Erythroblast (primary cell): Measurements from ENCODE around the gene DNAH9.

Source experiments
- DNase-seq, 2 experiments: peaks; one replicate each; lab custom pipeline; 2025; lab: John Stamatoyannopoulos, UW
- GATA1 ChIP-seq: IDR thresholded peaks from 2 replicates; pipeline ENCODE4 v1.6.1; 2011; ENCODE audit warnings: low read depth, mild to moderate bottlenecking, control low read depth, low read length, moderate library complexity
- POLR2A ChIP-seq: IDR thresholded peaks from 2 replicates; pipeline ENCODE4 v1.6.1; 2011; ENCODE audit warnings: mild to moderate bottlenecking, low read length

The DNAH9 gene

GRCh38 chr17:11885051-11885450 lies 286.8 kb downstream of the DNAH9 start:
- no peak for DNase-seq
- no peak for TF ChIP-seq GATA1

GRCh38 chr17:11889266-11889665 lies 291.0 kb downstream of the DNAH9 start:
- no peak for DNase-seq
- no peak for TF ChIP-seq GATA1
- no peak for TF ChIP-seq POLR2A

- TF ChIP-seq GATA1 = no peak
- no peak for TF ChIP-seq POLR2A
- DNase-seq = no peak
These were observed 295.6 kb downstream of the DNAH9 start for GRCh38 chr17:11893862-11894261.

GRCh38 chr17:11896199-11896598 lies 297.9 kb downstream of the DNAH9 start:
- no peak for DNase-seq
- TF ChIP-seq GATA1 (no peak), POLR2A (no peak)

GRCh38 chr17:11898526-11899235 lies 300.4 kb downstream of the DNAH9 start:
- DNase-seq = no peak
- no peak for TF ChIP-seq GATA1
- no peak for TF ChIP-seq POLR2A

- TF ChIP-seq GATA1 (no peak), POLR2A (no peak)
These were observed 301.3 kb downstream of the DNAH9 start for GRCh38 chr17:11899537-11899942.

GRCh38 chr17:11900041-11900476 lies 301.8 kb downstream of the DNAH9 start:
- no peak for DNase-seq
- no peak for TF ChIP-seq GATA1

More at GRCh38 chr17:11899537-11899942, 301.3 kb downstream of the DNAH9 start:
- peak; percentile 50 to 63 for DNase-seq

- TF ChIP-seq POLR2A (no peak), GATA1 (no peak)
These were observed 302.4 kb downstream of the DNAH9 start for GRCh38 chr17:11900655-11901054.

GRCh38 chr17:11901931-11902330 lies 303.7 kb downstream of the DNAH9 start:
- DNase-seq = no peak
- no peak for TF ChIP-seq POLR2A
- TF ChIP-seq GATA1 = no peak

More at GRCh38 chr17:11900655-11901054, 302.4 kb downstream of the DNAH9 start:
- no peak for DNase-seq

- peak; percentile 94 to 99 for DNase-seq
- no peak for TF ChIP-seq POLR2A
- TF ChIP-seq GATA1 = peak; percentile 98
These were observed 310.5 kb downstream of the DNAH9 start for GRCh38 chr17:11908711-11909146.

GRCh38 chr17:11909348-11909747 lies 311.1 kb downstream of the DNAH9 start:
- no peak for TF ChIP-seq GATA1
- no peak for TF ChIP-seq POLR2A
- peak; percentile 46 to 59 for DNase-seq

- peak; percentile 9 to 36 for DNase-seq
- no peak for TF ChIP-seq GATA1
- TF ChIP-seq POLR2A = no peak
These were observed 317.8 kb downstream of the DNAH9 start for GRCh38 chr17:11916091-11916490.

GRCh38 chr17:11917415-11917814 lies 319.1 kb downstream of the DNAH9 start:
- TF ChIP-seq POLR2A (no peak), GATA1 (no peak)
- no peak for DNase-seq

GRCh38 chr17:11921296-11921695 lies 323.0 kb downstream of the DNAH9 start:
- TF ChIP-seq GATA1 = no peak
- TF ChIP-seq POLR2A = no peak
- no peak for DNase-seq

- DNase-seq = peak in 1 of 2 experiments; percentile 11
- TF ChIP-seq GATA1 (no peak), POLR2A (no peak)
These were observed 324.4 kb downstream of the DNAH9 start for GRCh38 chr17:11922638-11923037.
